ENCODE measurements around the gene ZNF561. TPM values are rescaled to one million over a fixed set of nuclear protein-coding genes. Genes with fewer than 3 reads are reported as not detected.
"Not testable (repeated sequence)": the region's sequence is repeated elsewhere in the genome, so short reads cannot be mapped to it uniquely, and the experiment has no call there.

Gene ZNF561
- total RNA-seq, result 20.3 TPM
- long read RNA-seq, full-length matches to known transcripts, result 4 of 5 reads
- long read RNA-seq, partial matches to known transcripts, result 0 of 5 reads
- long read RNA-seq, other reads (novel, unspliced or antisense), result 1 of 5 reads

- intact Hi-C loops (cut with DNase I), result loop anchor here (2.0 to 5.0 kb wide), 2 partner anchors 84 to 175 kb away; partner anchors contain the start of gene ZNF426
- DNase-seq (ENCODE audit: missing footprints) (peak; percentile 92), ATAC-seq (peak; percentile 94)
Measured at GRCh38 chr19:9621156-9622037, at the start of gene ZNF561. Gene ZNF561, minus strand, starts transcription at chr19:9621232. Its CDS starts 1,776 bp downstream, at chr19:9619456.

GRCh38 chr19:9668544-9668943, 47.5 kb upstream of the ZNF561 start:
- intact Hi-C loops (cut with DNase I), result no loop called here
- DNase-seq (ENCODE audit: missing footprints), result no peak
- no peak for ATAC-seq

GRCh38 chr19:9667898-9668297, 46.9 kb upstream of the ZNF561 start:
- intact Hi-C loops (cut with DNase I), result no loop called here
- no peak for ATAC-seq
- no peak for DNase-seq (ENCODE audit: missing footprints)

DNA sequence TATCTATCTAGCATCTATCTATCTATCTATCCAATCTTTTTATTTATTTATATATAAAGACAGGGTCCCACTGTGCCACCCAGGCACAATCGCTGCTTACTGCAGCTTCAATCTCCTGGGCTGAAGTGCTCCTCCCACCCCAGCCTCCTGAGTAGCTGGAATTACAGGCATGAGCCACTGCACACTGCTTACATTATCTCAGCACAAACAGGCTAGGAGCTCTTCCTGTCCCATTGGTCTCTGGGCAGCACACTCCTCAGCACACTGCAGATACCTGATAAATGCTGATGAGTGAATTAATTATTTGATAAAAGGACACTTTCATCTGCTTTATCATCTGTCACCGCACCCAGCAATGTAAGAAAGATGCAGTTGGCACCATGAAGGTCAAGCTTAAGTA, 37.7 kb upstream of the ZNF561 start:
- DNase-seq (ENCODE audit: missing footprints), result no peak
- ATAC-seq, result no peak
- intact Hi-C loops (cut with DNase I), result no loop called here

- DNase-seq (ENCODE audit: missing footprints); ATAC-seq; intact Hi-C loops (cut with DNase I): not testable (repeated sequence)
Measured at GRCh38 chr19:9653066-9653555, 32.1 kb upstream of the ZNF561 start.

DNA sequence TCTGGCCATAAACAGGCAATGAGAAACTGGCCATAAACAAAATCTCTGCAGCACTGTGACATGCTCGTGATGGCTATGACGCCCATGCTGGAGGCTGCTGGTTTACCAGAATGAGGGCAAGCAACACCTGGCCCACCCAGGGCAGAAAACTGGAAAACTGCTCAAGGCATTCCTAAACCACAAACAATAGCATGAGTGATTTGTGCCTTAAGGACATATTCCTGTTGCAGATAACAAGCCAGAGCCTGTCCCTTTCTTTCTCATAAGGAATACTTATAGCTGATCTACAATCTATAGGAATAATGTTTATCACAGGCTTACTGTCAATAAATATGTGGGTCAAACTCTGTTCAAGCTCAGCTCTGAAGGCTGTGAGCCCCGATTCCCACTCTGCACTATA, 30.4 kb upstream of the ZNF561 start:
- intact Hi-C loops (cut with DNase I); DNase-seq (ENCODE audit: missing footprints); ATAC-seq: not testable (repeated sequence)

DNA sequence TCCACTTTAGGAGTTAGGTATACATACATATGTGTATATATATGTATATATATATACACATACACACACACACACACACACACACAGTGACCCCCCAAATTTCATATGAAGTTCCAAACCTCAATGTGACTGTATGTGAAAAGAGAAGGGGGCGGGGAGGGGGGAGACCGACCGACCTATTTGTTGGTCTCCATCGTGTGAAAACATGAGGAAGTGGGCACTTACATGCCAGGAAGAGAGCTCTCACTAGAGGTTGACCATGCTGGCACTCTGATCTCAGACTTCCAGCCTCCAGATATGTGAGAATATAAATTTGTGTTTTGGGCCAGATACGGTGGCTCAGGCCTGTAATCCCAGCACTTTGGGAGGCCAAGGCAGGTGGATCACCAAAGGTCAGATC, 29.3 kb upstream of the ZNF561 start:
- DNase-seq (ENCODE audit: missing footprints) (no peak), ATAC-seq (no peak)
- intact Hi-C loops (cut with DNase I), result no loop called here

DNA sequence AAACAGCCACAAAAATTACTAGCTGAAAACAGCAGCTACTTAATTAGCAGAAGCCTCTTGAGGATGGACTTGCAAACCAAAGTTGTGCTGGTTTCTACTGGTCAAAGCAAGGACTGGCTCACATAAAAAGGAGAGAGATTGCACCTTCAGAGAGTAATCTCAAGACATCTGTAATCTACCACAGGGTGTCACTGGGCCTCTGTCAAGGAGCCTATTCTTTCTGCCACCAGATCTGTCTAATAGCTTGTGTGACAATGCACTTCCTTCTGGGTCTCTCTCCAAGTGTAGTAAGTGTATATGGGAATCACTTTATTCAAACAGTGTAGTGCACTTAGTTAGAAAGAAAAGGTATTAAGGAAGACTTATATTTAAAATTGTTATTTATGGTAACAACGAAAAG, 24.4 kb upstream of the ZNF561 start:
- ATAC-seq (no peak), DNase-seq (ENCODE audit: missing footprints) (no peak)
- intact Hi-C loops (cut with DNase I), result no loop called here

- intact Hi-C loops (cut with DNase I), result no loop called here
- DNase-seq (ENCODE audit: missing footprints), result no peak
- ATAC-seq, result no peak
Measured at GRCh38 chr19:9644472-9644871, 23.4 kb upstream of the ZNF561 start.

DNA sequence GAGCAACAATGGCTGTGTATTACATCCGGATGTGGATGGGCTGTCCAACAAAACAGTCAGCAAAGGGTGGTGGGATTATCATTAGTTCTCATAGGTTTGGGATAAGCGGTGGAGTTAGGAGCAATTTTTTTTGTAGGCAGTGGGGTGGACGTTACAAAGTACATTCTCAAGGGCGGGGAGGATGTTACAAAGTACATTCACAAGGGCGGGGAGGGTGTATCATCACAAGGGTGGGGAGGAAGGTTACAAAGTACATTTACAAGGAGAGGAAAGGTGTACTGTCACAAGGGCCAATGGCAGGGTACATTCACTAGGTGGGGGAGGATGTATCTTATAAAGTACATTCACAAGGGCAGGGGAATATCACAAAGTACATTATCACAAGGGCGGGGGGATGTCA, 20.8 kb upstream of the ZNF561 start:
- intact Hi-C loops (cut with DNase I), result no loop called here
- DNase-seq (ENCODE audit: missing footprints) (no peak), ATAC-seq (no peak)

DNA sequence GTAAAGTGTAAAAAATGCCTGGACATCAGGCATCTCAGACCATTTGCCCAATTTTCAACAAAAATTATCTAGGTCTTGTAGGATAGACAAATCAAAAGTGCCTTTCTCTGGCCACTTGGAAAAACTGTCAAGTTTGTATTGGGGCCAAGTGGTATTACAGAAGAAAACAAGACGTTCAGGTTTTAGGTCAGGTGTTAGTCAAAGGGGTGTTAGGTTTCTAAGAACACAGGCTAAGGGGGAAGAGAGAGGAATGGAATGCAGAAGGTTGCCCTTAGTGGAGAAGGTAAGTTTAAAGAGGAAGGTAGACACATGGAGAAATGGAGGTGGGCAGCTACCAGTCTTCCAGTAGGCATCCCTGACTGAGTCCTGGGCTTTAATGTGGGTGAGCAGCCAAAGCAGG, 19.9 kb upstream of the ZNF561 start:
- ATAC-seq (no peak), DNase-seq (ENCODE audit: missing footprints) (no peak)
- intact Hi-C loops (cut with DNase I), result no loop called here

DNA sequence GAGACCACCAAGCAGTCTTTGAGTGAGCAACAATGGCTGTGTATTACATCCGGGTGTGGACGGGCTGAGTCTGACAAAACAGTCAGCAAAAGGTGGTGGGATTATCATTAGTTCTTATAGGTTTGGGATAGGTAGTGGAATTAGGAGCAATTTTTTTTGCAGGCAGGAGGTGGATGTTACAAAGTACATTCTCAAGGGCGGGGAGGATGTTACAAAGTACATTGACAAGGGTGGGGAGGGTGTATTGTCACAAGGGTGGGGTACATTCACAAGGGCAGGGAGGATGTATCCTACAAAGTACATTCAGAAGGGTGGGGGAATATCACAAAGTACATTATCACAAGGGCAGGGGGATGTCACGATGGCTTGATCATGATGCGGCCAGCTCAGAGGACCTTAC, 15.0 kb upstream of the ZNF561 start:
- ATAC-seq (no peak), DNase-seq (ENCODE audit: missing footprints) (no peak)
- intact Hi-C loops (cut with DNase I), result no loop called here

GRCh38 chr19:9627856-9628255, 6.8 kb upstream of the ZNF561 start:
- intact Hi-C loops (cut with DNase I), result no loop called here
- DNase-seq (ENCODE audit: missing footprints), result no peak
- no peak for ATAC-seq

- intact Hi-C loops (cut with DNase I), result loop anchor here (5.0 kb wide), 1 partner anchor 85 kb away; the partner anchor contains the start of gene ZNF426
- no peak for DNase-seq (ENCODE audit: missing footprints)
- ATAC-seq, result no peak
Measured at GRCh38 chr19:9622531-9622930, 1.5 kb upstream of the ZNF561 start.

GRCh38 chr19:9620842-9621155, 233 bp downstream of the ZNF561 start:
- ATAC-seq (peak; percentile 62), DNase-seq (ENCODE audit: missing footprints) (no peak)
- intact Hi-C loops (cut with DNase I), result loop anchor here (2.0 to 5.0 kb wide), 2 partner anchors 83 to 176 kb away; partner anchors contain the start of gene ZNF426

DNA sequence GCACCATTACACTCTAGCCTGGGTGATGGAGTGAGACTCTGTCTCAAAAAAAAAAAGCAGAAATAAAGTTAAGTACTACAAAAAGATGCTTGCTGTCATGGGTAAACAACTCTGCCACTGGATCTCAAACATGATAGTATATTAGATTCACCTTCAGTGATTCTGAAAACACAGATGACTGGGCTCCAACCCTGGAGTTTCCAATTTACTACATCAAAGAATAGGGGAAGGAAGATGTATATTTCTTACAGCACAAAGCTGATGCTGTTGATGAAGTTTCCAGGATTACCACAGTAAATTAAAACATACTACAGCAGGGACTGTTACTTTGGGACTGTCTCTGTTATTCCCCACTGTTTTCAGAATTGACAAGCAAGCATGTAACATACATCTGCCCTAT, 5.2 kb downstream of the ZNF561 start:
- no peak for DNase-seq (ENCODE audit: missing footprints)
- intact Hi-C loops (cut with DNase I), result no loop called here
- ATAC-seq, result no peak

DNA sequence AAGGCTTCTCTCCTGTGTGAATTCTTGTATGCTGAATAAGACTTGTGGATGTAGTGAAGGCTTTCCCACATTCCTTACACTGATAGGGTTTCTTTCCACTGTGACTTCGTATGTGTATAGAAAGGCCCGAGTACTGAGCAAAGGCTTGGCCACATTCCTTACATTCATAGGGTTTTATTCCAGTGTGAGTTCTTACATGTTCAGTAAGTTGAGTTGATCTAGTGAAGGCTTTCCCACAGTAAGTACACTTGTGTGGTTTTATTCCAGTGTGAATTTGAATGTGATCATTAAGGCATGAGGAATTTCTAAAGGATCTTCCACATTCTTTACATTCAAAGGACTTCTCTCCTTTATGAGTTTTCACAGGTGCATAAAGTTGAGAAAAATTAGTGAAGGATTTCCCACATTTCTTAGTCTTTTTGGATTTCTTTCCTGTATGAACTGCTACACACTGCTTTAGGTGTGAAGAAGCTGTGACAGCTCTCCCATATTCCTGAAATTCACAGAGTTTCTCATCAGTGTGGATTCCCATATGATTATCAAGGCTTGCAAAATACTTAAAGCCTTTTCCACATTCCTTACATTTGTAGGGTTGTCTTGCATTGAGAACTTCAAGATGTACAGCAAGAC, 10.4 kb downstream of the ZNF561 start:
- ATAC-seq (no peak), DNase-seq (ENCODE audit: missing footprints) (no peak)
- intact Hi-C loops (cut with DNase I), result no loop called here

DNA sequence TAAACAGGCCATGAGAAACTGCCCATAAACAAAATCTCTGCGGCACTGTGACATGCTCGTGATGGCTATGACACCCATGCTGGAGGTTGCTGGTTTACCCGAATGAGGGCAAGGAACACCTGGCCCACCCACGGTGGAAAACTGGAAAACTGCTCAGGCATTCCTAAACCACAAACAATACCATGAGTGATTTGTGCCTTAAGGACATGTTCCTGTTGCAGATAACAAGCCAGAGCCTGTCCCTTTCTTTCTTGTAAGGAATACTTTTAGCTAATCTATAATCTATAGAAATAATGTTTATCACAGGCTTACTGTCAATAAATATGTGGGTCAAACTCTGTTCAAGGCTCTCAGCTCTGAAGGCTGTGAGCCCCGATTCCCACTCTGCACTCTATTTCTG, 12.1 kb downstream of the ZNF561 start:
- DNase-seq (ENCODE audit: missing footprints) (no peak), ATAC-seq (no peak)

GRCh38 chr19:9597027-9597426, 24.0 kb downstream of the ZNF561 start:
- intact Hi-C loops (cut with DNase I), result no loop called here
- DNase-seq (ENCODE audit: missing footprints), result no peak
- no peak for ATAC-seq

More for the DNA sequence above, 12.1 kb downstream of the ZNF561 start:
- intact Hi-C loops (cut with DNase I), result no loop called here

DNA sequence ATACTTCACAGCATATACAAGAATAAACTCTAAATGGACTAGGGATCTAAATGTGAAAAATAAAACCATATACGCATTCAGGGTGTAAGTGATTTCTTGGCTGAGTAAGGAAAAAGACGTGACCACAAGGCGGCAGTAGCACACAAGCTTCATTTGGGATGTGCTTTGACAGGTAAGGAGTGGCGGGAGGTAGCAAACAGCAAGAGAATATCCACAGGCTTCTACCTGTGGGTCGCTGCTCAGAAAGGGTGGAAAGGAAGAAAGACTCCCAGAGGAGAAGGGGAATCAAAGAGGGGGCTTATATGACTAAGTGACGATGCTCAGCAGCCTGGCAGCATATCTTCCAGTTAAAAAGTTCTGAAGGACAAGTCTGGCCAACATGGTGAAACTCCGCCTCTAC, 34.3 kb downstream of the ZNF561 start:
- ATAC-seq (no peak), DNase-seq (ENCODE audit: missing footprints) (no peak)
- intact Hi-C loops (cut with DNase I), result loop anchor here (5.0 to 10.0 kb wide), 2 partner anchors 152 to 211 kb away; partner anchors contain the start of gene ZNF266
